Measurements from ENCODE around the gene NHSL2.

The NHSL2 gene

GRCh38 chrX:72142094-72142793 is 231.6 kb downstream of the NHSL2 start:
- DNase-seq (ENCODE audit: extremely low read depth, low read depth): no peak
- TF ChIP-seq CTCF (IDR thresholded peaks at IDR 0.05; ENCODE audit: low read depth, low read length, missing control alignments): no peak
- no peak overlapping the region for H3K4me3 ChIP-seq (replicated peaks; ENCODE audit: low read depth, low read length)

GRCh38 chrX:72142794-72143608 is 232.4 kb downstream of the NHSL2 start:
- TF ChIP-seq CTCF (IDR thresholded peaks at IDR 0.05; ENCODE audit: low read depth, low read length, missing control alignments): no peak
- H3K4me3 ChIP-seq (replicated peaks; ENCODE audit: low read depth, low read length): no peak overlapping the region
- DNase-seq (ENCODE audit: extremely low read depth, low read depth): no peak

GRCh38 chrX:72143609-72143907 is 232.9 kb downstream of the NHSL2 start:
- DNase-seq (ENCODE audit: extremely low read depth, low read depth): no peak
- no peak for TF ChIP-seq CTCF (IDR thresholded peaks at IDR 0.05; ENCODE audit: low read depth, low read length, missing control alignments)
- no peak overlapping the region for H3K4me3 ChIP-seq (replicated peaks; ENCODE audit: low read depth, low read length)

- DNase-seq (ENCODE audit: extremely low read depth, low read depth): no peak
- no peak overlapping the region for H3K4me3 ChIP-seq (replicated peaks; ENCODE audit: low read depth, low read length)
- TF ChIP-seq CTCF (IDR thresholded peaks at IDR 0.05; ENCODE audit: low read depth, low read length, missing control alignments): no peak
Observed at GRCh38 chrX:72145181-72145580, 234.5 kb downstream of the NHSL2 start.

GRCh38 chrX:72146527-72146926 is 235.9 kb downstream of the NHSL2 start:
- no peak for DNase-seq (ENCODE audit: extremely low read depth, low read depth)
- no peak overlapping the region for H3K4me3 ChIP-seq (replicated peaks; ENCODE audit: low read depth, low read length)
- no peak for TF ChIP-seq CTCF (IDR thresholded peaks at IDR 0.05; ENCODE audit: low read depth, low read length, missing control alignments)

GRCh38 chrX:72158773-72159172 is 248.1 kb downstream of the NHSL2 start:
- H3K4me3 ChIP-seq (replicated peaks; ENCODE audit: low read depth, low read length): no peak overlapping the region
- no peak for DNase-seq (ENCODE audit: extremely low read depth, low read depth)
- no peak for TF ChIP-seq CTCF (IDR thresholded peaks at IDR 0.05; ENCODE audit: low read depth, low read length, missing control alignments)
